ENCODE measurements around the gene TMEM207. TPM values are rescaled to one million over a fixed set of nuclear protein-coding genes. Genes with fewer than 3 reads are reported as not detected.
A peak's percentile ranks its signal among the peaks of the same experiment; 100 is the strongest.

TMEM207 gene
- total and polyA plus RNA-seq, 2 of the 8 experiments (the other 6 are each of a cell fraction or from before 2014, with no cell fraction given): not detected

GRCh38 chr3:190481779-190482178 lies 32.1 kb upstream of the TMEM207 start:
- ChIA-PET POLR2A (ENCODE audit: partially characterized antibody) (no interaction called here), CTCF (ENCODE audit: partially characterized antibody) (interaction anchor here (1.0 to 1.4 kb wide), 2 partner anchors 17 to 31 kb away, joined by 3 read pairs; no protein-coding TSS in a partner anchor)
- no peaks in the 10 kb centered on the region for H4K20me1 ChIP-seq (replicated peaks in 1 of 2; ENCODE audit: control insufficient read depth in 1 of 2, insufficient read depth in 2 of 2, low read length in 2 of 2)
- H4K91ac ChIP-seq (replicated peaks; ENCODE audit: insufficient read length, low read length): no peak overlapping the region
- no peak overlapping the region for H3K23ac ChIP-seq (ENCODE audit: insufficient read length)
- no peaks in the 10 kb centered on the region for H3K23me2 ChIP-seq (ENCODE audit: low read depth, low read length)
- H3K56ac ChIP-seq (replicated peaks; ENCODE audit: insufficient read length, low read depth, low read length): no peak overlapping the region
- no peak overlapping the region for H4K8ac ChIP-seq (ENCODE audit: extremely low read depth, insufficient read depth, low read length)
- H4K5ac ChIP-seq (ENCODE audit: insufficient read length, low read depth, low read length): no peak overlapping the region
- no peaks in the 10 kb centered on the region for H3K9me3 ChIP-seq (ENCODE audit: insufficient read depth in 2 of 2, low read depth in 1 of 2, low read length in 1 of 2)
- no peak overlapping the region for H3K4ac ChIP-seq (replicated peaks; ENCODE audit: insufficient read length, low read depth, low read length)
- no peaks in the 10 kb centered on the region for H3K79me1 ChIP-seq (ENCODE audit: low read depth, low read length)
- no peaks in the 10 kb centered on the region for H3K27me3 ChIP-seq (replicated peaks in 1 of 4; ENCODE audit: control insufficient read depth in 3 of 4, extremely low read depth in 1 of 4, insufficient read depth in 3 of 4, low read length in 3 of 4)
- H3K4me3 ChIP-seq (ENCODE audit: extremely low read depth in 1 of 4, insufficient read depth in 2 of 4, low read depth in 3 of 4, low read length in 4 of 4): no peak overlapping the region
- H3K9ac ChIP-seq (replicated peaks in 1 of 4; ENCODE audit: extremely low read depth in 1 of 4, low read depth in 3 of 4, low read length in 3 of 4): no peak overlapping the region
- H2BK120ac ChIP-seq (replicated peaks; ENCODE audit: low read depth, low read length): no peak overlapping the region
- no peak for TF ChIP-seq GTF2F1 (IDR thresholded peaks at IDR 0.05; ENCODE audit: borderline replicate concordance, low read depth, low read length)
- TF ChIP-seq RAD21 (IDR thresholded peaks at IDR 0.05 in 1 of 2, conservative IDR thresholded peaks at IDR 0.05 in 1 of 2; ENCODE audit: low read depth in 2 of 2, low read length in 2 of 2): peak in 1 of 2 experiments; percentile 17; a peak in 1 of 4 replicates
- TF ChIP-seq CTCF (IDR thresholded peaks at IDR 0.05; ENCODE audit: control extremely low read depth in 1 of 3, insufficient read depth in 1 of 3, low read depth in 1 of 3, low read length in 3 of 3): 0 out of 4 replicates have a peak, but pooled peaks of 1 of the 3 experiments have one; percentile 3
- H3K14ac ChIP-seq (ENCODE audit: insufficient read length): no peak overlapping the region
- peaks cover 0 to 4% (median 0%) of the 10 kb centered on the region in 4 experiments; a peak in 1 of 7 replicates for H3K4me1 ChIP-seq (replicated peaks in 1 of 4; ENCODE audit: control insufficient read depth in 3 of 4, insufficient read depth in 4 of 4, low read length in 3 of 4)
- H3K79me2 ChIP-seq (ENCODE audit: control insufficient read depth in 1 of 2, insufficient read depth in 2 of 2, low read length in 2 of 2): no peaks in the 10 kb centered on the region
- H2BK5ac ChIP-seq (ENCODE audit: low read depth, low read length): no peak overlapping the region
- no peak overlapping the region for H2AK5ac ChIP-seq (ENCODE audit: low read depth, low read length)
- no peak overlapping the region for H3K4me2 ChIP-seq (ENCODE audit: insufficient read depth in 1 of 2, low read depth in 2 of 2, low read length in 2 of 2)
- FAIRE-seq: no peak
- no peak overlapping the region for H3K18ac ChIP-seq (ENCODE audit: extremely low read depth, low read length)
- H2BK15ac ChIP-seq (ENCODE audit: low read length): no peak overlapping the region
- H2AFZ ChIP-seq (ENCODE audit: low read length): no peak overlapping the region
- H2BK12ac ChIP-seq (ENCODE audit: low read depth, low read length): no peak overlapping the region
- no peak for DNase-seq (ENCODE audit: low read depth in 1 of 2, low spot score in 2 of 2)
- 57% methylated on average over 2 of the region's 2 CpGs; no CpG with 5 or more reads in 1 of the 2 experiments for WGBS, 2 experiments (ENCODE audit: extremely low coverage in 1 of 2, insufficient coverage in 1 of 2, insufficient read length in 1 of 2, insufficient replicate concordance in 2 of 2, low coverage in 1 of 2, low lambda C conversion rate in 2 of 2, missing lambda C conversion rate in 1 of 2)
- H2BK20ac ChIP-seq (ENCODE audit: low read length): no peak overlapping the region
- H3K27ac ChIP-seq (ENCODE audit: low read depth, low read length): no peak overlapping the region
- H3K36me3 ChIP-seq (ENCODE audit: control insufficient read depth in 2 of 4, insufficient read depth in 4 of 4, low read length in 3 of 4): no peaks in the 10 kb centered on the region

Data from H1 (cell line).